ENCODE results near the gene NPB.

Gene NPB

GRCh38 chr17:81900181-81900820, 1.7 kb upstream of the NPB start:
- DNase-seq: no peak

GRCh38 chr17:81901167-81902022, 643 bp upstream of the NPB start:
- no peak for DNase-seq

- no peak for DNase-seq
These were observed 796 bp downstream of the NPB start for GRCh38 chr17:81902653-81903414.

GRCh38 chr17:81903415-81903831, 1.4 kb downstream of the NPB start:
- no peak for DNase-seq

- no peak for DNase-seq
These were observed 2.0 kb downstream of the NPB start for GRCh38 chr17:81903896-81904599.

GRCh38 chr17:81904600-81905423, 2.8 kb downstream of the NPB start:
- no peak for DNase-seq

GRCh38 chr17:81905424-81905875, 3.4 kb downstream of the NPB start:
- DNase-seq: no peak

- no peak for DNase-seq
These were observed 4.0 kb downstream of the NPB start for GRCh38 chr17:81905993-81906392.

GRCh38 chr17:81906476-81907218, 4.6 kb downstream of the NPB start:
- DNase-seq: no peak

- DNase-seq: no peak
These were observed 5.4 kb downstream of the NPB start for GRCh38 chr17:81907219-81908145.

GRCh38 chr17:81908793-81909192, 6.8 kb downstream of the NPB start:
- DNase-seq: no peak

GRCh38 chr17:81909231-81909630, 7.2 kb downstream of the NPB start:
- no peak for DNase-seq

- peak; percentile 24 for DNase-seq
These were observed 8.2 kb downstream of the NPB start for GRCh38 chr17:81909966-81910839.

- DNase-seq: no peak
These were observed 8.8 kb downstream of the NPB start for GRCh38 chr17:81910840-81911276.

GRCh38 chr17:81911277-81911961, 9.4 kb downstream of the NPB start, which contains the start of gene PCYT2:
TSS of gene PCYT2 (minus strand) at chr17:81911399. CDS start at chr17:81911355, 44 bp downstream.
- DNase-seq: peak; percentile 82

- DNase-seq: no peak
These were observed 9.9 kb downstream of the NPB start for GRCh38 chr17:81911969-81912368.

- DNase-seq: no peak
These were observed 10.6 kb downstream of the NPB start for GRCh38 chr17:81912441-81913309.
